ENCODE data around the gene PEBP1. TPM values are rescaled to one million over a fixed set of nuclear protein-coding genes. Genes with fewer than 3 reads are reported as not detected.
A peak's percentile ranks its signal among the peaks of the same experiment; 100 is the strongest.

PEBP1 gene
- 100 to 1,000 TPM; 105 to 274 (median 165) TPM for total RNA-seq
- 100 to 1,000 TPM; 221 to 303 (median 223) TPM for polyA plus RNA-seq
- long read RNA-seq, donor 1, transcript PEBP1-201 (4 exons, 1,697 nt) = major isoform, 48 of 123 reads
- long read RNA-seq, donor 1, partial matches to known transcripts = 75 of 123 reads
- long read RNA-seq, donor 1, other reads (novel, unspliced or antisense) = 0 of 123 reads
- long read RNA-seq, donor 2, transcript PEBP1-201 (4 exons, 1,697 nt) = major isoform, 66 of 66 reads
- long read RNA-seq, donor 2, partial matches to known transcripts = 0 of 66 reads
- long read RNA-seq, donor 2, other reads (novel, unspliced or antisense) = 0 of 66 reads
- long read RNA-seq, donor 3, transcript PEBP1-201 (4 exons, 1,697 nt) = major isoform, 52 of 59 reads
- long read RNA-seq, donor 3, partial matches to known transcripts = 0 of 59 reads
- long read RNA-seq, donor 3, other reads (novel, unspliced or antisense) = 7 of 59 reads
- long read RNA-seq, donor 4, transcript PEBP1-201 (4 exons, 1,697 nt) = major isoform, 13 of 23 reads
- long read RNA-seq, donor 4, partial matches to known transcripts = 10 of 23 reads
- long read RNA-seq, donor 4, other reads (novel, unspliced or antisense) = 0 of 23 reads
- long read RNA-seq, donor 5, transcript PEBP1-201 (4 exons, 1,697 nt) = major isoform, 139 of 203 reads
- long read RNA-seq, donor 5, partial matches to known transcripts = 46 of 203 reads
- long read RNA-seq, donor 5, other reads (novel, unspliced or antisense) = 18 of 203 reads
- long read RNA-seq, donor 6, transcript PEBP1-201 (4 exons, 1,697 nt) = major isoform, 213 of 290 reads
- long read RNA-seq, donor 6, partial matches to known transcripts = 61 of 290 reads
- long read RNA-seq, donor 6, other reads (novel, unspliced or antisense) = 16 of 290 reads
- long read RNA-seq, donor 7, transcript PEBP1-201 (4 exons, 1,697 nt) = major isoform, 104 of 118 reads
- long read RNA-seq, donor 7, partial matches to known transcripts = 5 of 118 reads
- long read RNA-seq, donor 7, other reads (novel, unspliced or antisense) = 9 of 118 reads
- long read RNA-seq, donor 8, transcript PEBP1-201 (4 exons, 1,697 nt) = major isoform, 113 of 178 reads
- long read RNA-seq, donor 8, partial matches to known transcripts = 65 of 178 reads
- long read RNA-seq, donor 8, other reads (novel, unspliced or antisense) = 0 of 178 reads
- long read RNA-seq, donor 9, transcript PEBP1-201 (4 exons, 1,697 nt) = major isoform, 96 of 239 reads
- long read RNA-seq, donor 9, partial matches to known transcripts = 138 of 239 reads
- long read RNA-seq, donor 9, other reads (novel, unspliced or antisense) = 5 of 239 reads
- long read RNA-seq, donor 10, transcript PEBP1-201 (4 exons, 1,697 nt) = major isoform, 48 of 122 reads
- long read RNA-seq, donor 10, partial matches to known transcripts = 74 of 122 reads
- long read RNA-seq, donor 10, other reads (novel, unspliced or antisense) = 0 of 122 reads

- peak; percentile 96 to 98 for DNase-seq
- H3K4me1 ChIP-seq = peaks cover 22 to 61% (median 48%) of the 10 kb centered on the region in 4 donors
- intact Hi-C loops (cut with DNase I; ENCODE audit: low total_unique reads) = no loop called here
- peaks cover 26 to 32% (median 31%) of the 10 kb centered on the region in 4 donors for H3K36me3 ChIP-seq
- no peaks in the 10 kb centered on the region for H3K27me3 ChIP-seq
- H3K9me3 ChIP-seq = no peaks in the 10 kb centered on the region
- peak within 1 kb of the TSS; percentile 87 to 94 (median 88) for H3K4me3 ChIP-seq
- 0 to 1% (median 0%) methylated on average over 16 to 70 of the region's 70 CpGs for WGBS, 5 donors
- peak within 1 kb of the TSS; percentile 85 to 92 (median 89) for H3K27ac ChIP-seq
- TF ChIP-seq POLR2AphosphoS5 (IDR thresholded peaks at IDR 0.05) (peak; percentile 82 to 98 (median 94)), POLR2A (IDR thresholded peaks at IDR 0.05) (peak in 1 of 4 donors; percentile 74), EP300 (IDR thresholded peaks at IDR 0.05) (no peak), CTCF (IDR thresholded peaks at IDR 0.05) (no peak)
Observed at GRCh38 chr12:118135788-118136558, at the start of gene PEBP1. Gene PEBP1, plus strand, starts transcription at chr12:118136124. Its CDS starts 86 bp downstream, at chr12:118136210.

GRCh38 chr12:118089782-118090181 is 46.1 kb upstream of the PEBP1 start:
- Histone ChIP-seq H3K4me3 (no peak overlapping the region), H3K4me1 (no peaks in the 10 kb centered on the region), H3K9me3 (no peaks in the 10 kb centered on the region), H3K27me3 (no peaks in the 10 kb centered on the region), H3K27ac (no peak overlapping the region), H3K36me3 (peaks cover 0 to 53% (median 30%) of the 10 kb centered on the region in 4 donors)
- intact Hi-C loops (cut with DNase I; ENCODE audit: low total_unique reads) = no loop called here
- WGBS, 5 donors = 86 to 94% (median 90%) methylated on average over 9 of the region's 9 CpGs
- no peak for DNase-seq
- TF ChIP-seq CTCF (IDR thresholded peaks at IDR 0.05) (no peak), EP300 (IDR thresholded peaks at IDR 0.05) (no peak), POLR2AphosphoS5 (IDR thresholded peaks at IDR 0.05) (no peak), POLR2A (IDR thresholded peaks at IDR 0.05) (no peak)

GRCh38 chr12:118094039-118094438 is 41.9 kb upstream of the PEBP1 start:
- Histone ChIP-seq H3K9me3 (no peaks in the 10 kb centered on the region), H3K27ac (no peak overlapping the region), H3K36me3 (peaks cover 0 to 60% (median 34%) of the 10 kb centered on the region in 4 donors), H3K27me3 (no peaks in the 10 kb centered on the region), H3K4me1 (peaks cover 0 to 8% (median 2%) of the 10 kb centered on the region in 4 donors), H3K4me3 (no peak overlapping the region)
- intact Hi-C loops (cut with DNase I; ENCODE audit: low total_unique reads) = no loop called here
- no peak for TF ChIP-seq CTCF (IDR thresholded peaks at IDR 0.05)
- no peak for TF ChIP-seq EP300 (IDR thresholded peaks at IDR 0.05)
- no peak for TF ChIP-seq POLR2AphosphoS5 (IDR thresholded peaks at IDR 0.05)
- no peak for TF ChIP-seq POLR2A (IDR thresholded peaks at IDR 0.05)
- DNase-seq = no peak
- 82 to 95% (median 92%) methylated on average over 3 of the region's 3 CpGs for WGBS, 5 donors

Data from stomach (tissue), 19 donors.